Progenitor cell of endocrine pancreas (in vitro differentiated cells): Measurements from ENCODE around the gene KDM6A. TPM values are rescaled to one million over a fixed set of nuclear protein-coding genes. Genes with fewer than 3 reads are reported as not detected.
"Not testable (repeated sequence)": the region's sequence is repeated elsewhere in the genome, so short reads cannot be mapped to it uniquely, and the experiment has no call there.

ENCODE experiments used
- DNase-seq: peaks from one replicate; pipeline ENCODE4 v3.0.0; 2021; ENCODE audit warnings: low spot score; ENCODE audit not compliant: unreplicated experiment
- H3K27ac Mint-ChIP-seq: 2 replicates; pipeline ENCODE4 v1.8.0; 2021; ENCODE audit warnings: mild to moderate bottlenecking, moderate library complexity, mixed read lengths
- H3K27me3 Mint-ChIP-seq: 2 replicates; pipeline ENCODE4 v1.8.0; 2021; ENCODE audit warnings: mixed read lengths
- H3K36me3 Mint-ChIP-seq: 2 replicates; pipeline ENCODE4 v1.8.0; 2022; ENCODE audit warnings: mixed read lengths; ENCODE audit not compliant: insufficient read depth
- H3K4me1 Mint-ChIP-seq: 2 replicates; pipeline ENCODE4 v1.8.0; 2021; ENCODE audit warnings: low read depth, mixed read lengths
- H3K4me3 Mint-ChIP-seq: 2 replicates; pipeline ENCODE4 v1.8.0; 2021; ENCODE audit warnings: low read depth, mild to moderate bottlenecking, moderate library complexity, mixed read lengths
- H3K9me3 Mint-ChIP-seq: 2 replicates; pipeline ENCODE4 v1.8.0; 2021; ENCODE audit warnings: low read depth, mixed read lengths
- CTCF ChIP-seq: fragments of 200-600 bp; sonication (generic); IDR thresholded peaks from one replicate; pipeline ENCODE4 v1.5.0; 2021; ENCODE audit warnings: antibody characterized with exemption, mild to moderate bottlenecking; ENCODE audit not compliant: unreplicated experiment
- total RNA-seq: library from RNA; stranded (reverse); gene quantifications from 2 replicates; pipeline ENCODE4 v1.2.1, GENCODE V29; 2021

The KDM6A gene
- total RNA-seq, 1 donor from 2014 or later, result 112 TPM

- H3K36me3 Mint-ChIP-seq, result no peaks in the 10 kb centered on the region
- no peak for DNase-seq
- H3K4me1 Mint-ChIP-seq, result no peaks in the 10 kb centered on the region
- H3K27me3 Mint-ChIP-seq, result no peaks in the 10 kb centered on the region
- H3K27ac Mint-ChIP-seq, result no peak overlapping the region
- H3K4me3 Mint-ChIP-seq, result no peak overlapping the region
- H3K9me3 Mint-ChIP-seq, result peaks cover 41% of the 10 kb centered on the region
- no peak for TF ChIP-seq CTCF
These were observed 261.3 kb downstream of the KDM6A start for GRCh38 chrX:45134315-45134731.

GRCh38 chrX:45134775-45135174 lies 261.8 kb downstream of the KDM6A start:
- no peaks in the 10 kb centered on the region for H3K4me1 Mint-ChIP-seq

GRCh38 chrX:45135391-45136075 lies 262.5 kb downstream of the KDM6A start:
- not testable (repeated sequence) for H3K36me3 Mint-ChIP-seq, DNase-seq, H3K27ac Mint-ChIP-seq, H3K4me1 Mint-ChIP-seq, H3K27me3 Mint-ChIP-seq, H3K4me3 Mint-ChIP-seq
- peaks cover 39% of the 10 kb centered on the region for H3K9me3 Mint-ChIP-seq

More at GRCh38 chrX:45134775-45135174, 261.8 kb downstream of the KDM6A start:
- no peak for TF ChIP-seq CTCF
- Mint-ChIP-seq H3K27ac (no peak overlapping the region), H3K27me3 (no peaks in the 10 kb centered on the region), H3K9me3 (peaks cover 45% of the 10 kb centered on the region), H3K4me3 (no peak overlapping the region), H3K36me3 (no peaks in the 10 kb centered on the region)
- DNase-seq, result no peak

GRCh38 chrX:45137531-45137930 lies 264.5 kb downstream of the KDM6A start:
- Mint-ChIP-seq H3K27ac (no peak overlapping the region), H3K27me3 (no peaks in the 10 kb centered on the region), H3K36me3 (no peaks in the 10 kb centered on the region), H3K4me1 (no peaks in the 10 kb centered on the region), H3K9me3 (peaks cover 36% of the 10 kb centered on the region), H3K4me3 (no peak overlapping the region)
- no peak for TF ChIP-seq CTCF
- no peak for DNase-seq

- Mint-ChIP-seq H3K4me1 (no peaks in the 10 kb centered on the region), H3K9me3 (peaks cover 37% of the 10 kb centered on the region), H3K4me3 (no peak overlapping the region), H3K36me3 (no peaks in the 10 kb centered on the region), H3K27me3 (no peaks in the 10 kb centered on the region), H3K27ac (no peak overlapping the region)
- no peak for TF ChIP-seq CTCF
- no peak for DNase-seq
These were observed 265.5 kb downstream of the KDM6A start for GRCh38 chrX:45138525-45138924.

GRCh38 chrX:45140812-45141211 lies 267.8 kb downstream of the KDM6A start:
- H3K27me3 Mint-ChIP-seq, result no peaks in the 10 kb centered on the region
- no peak overlapping the region for H3K27ac Mint-ChIP-seq
- no peak overlapping the region for H3K4me3 Mint-ChIP-seq
- no peak for TF ChIP-seq CTCF
- H3K36me3 Mint-ChIP-seq, result no peaks in the 10 kb centered on the region
- H3K4me1 Mint-ChIP-seq, result peaks cover 1% of the 10 kb centered on the region
- no peak for DNase-seq
- peaks cover 23% of the 10 kb centered on the region for H3K9me3 Mint-ChIP-seq
